ENCODE data around the gene SRGAP3.

Gene SRGAP3

DNA sequence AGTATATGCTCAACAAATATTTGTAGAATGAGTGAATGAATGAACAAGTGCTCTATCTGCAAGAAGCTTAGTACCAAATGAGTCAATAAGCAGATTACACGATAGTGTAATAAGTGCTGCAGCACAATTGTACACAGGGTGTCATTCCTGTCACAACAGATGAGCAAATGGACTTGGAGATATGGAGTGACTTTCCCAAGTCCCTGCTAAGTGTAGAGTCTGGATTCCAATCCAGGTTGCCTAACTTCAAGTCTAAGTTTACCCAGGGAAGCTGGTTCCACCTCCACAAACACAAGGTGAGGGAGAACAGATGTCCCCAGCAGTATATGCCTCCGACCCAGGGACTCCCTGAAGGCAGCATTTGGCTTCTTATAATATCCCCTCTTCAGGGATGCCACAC is 208.4 kb downstream of the SRGAP3 start:
- Histone ChIP-seq H3K36me3 (ENCODE audit: control insufficient read depth in 2 of 2, insufficient read depth in 1 of 2, low read length in 2 of 2) (no peaks in the 10 kb centered on the region), H3K9me3 (ENCODE audit: control insufficient read depth, insufficient read depth, low read depth, low read length) (no peaks in the 10 kb centered on the region), H3K4me3 (ENCODE audit: low read depth, low read length) (no peak overlapping the region), H3K4me1 (ENCODE audit: control insufficient read depth, insufficient read depth, low read length) (peaks cover 2% of the 10 kb centered on the region; the same call in 1 of the 2 replicates), H3K27ac (ENCODE audit: extremely low read depth, low read depth, low read length) (no peak overlapping the region)
- TF ChIP-seq, protein P1, sequence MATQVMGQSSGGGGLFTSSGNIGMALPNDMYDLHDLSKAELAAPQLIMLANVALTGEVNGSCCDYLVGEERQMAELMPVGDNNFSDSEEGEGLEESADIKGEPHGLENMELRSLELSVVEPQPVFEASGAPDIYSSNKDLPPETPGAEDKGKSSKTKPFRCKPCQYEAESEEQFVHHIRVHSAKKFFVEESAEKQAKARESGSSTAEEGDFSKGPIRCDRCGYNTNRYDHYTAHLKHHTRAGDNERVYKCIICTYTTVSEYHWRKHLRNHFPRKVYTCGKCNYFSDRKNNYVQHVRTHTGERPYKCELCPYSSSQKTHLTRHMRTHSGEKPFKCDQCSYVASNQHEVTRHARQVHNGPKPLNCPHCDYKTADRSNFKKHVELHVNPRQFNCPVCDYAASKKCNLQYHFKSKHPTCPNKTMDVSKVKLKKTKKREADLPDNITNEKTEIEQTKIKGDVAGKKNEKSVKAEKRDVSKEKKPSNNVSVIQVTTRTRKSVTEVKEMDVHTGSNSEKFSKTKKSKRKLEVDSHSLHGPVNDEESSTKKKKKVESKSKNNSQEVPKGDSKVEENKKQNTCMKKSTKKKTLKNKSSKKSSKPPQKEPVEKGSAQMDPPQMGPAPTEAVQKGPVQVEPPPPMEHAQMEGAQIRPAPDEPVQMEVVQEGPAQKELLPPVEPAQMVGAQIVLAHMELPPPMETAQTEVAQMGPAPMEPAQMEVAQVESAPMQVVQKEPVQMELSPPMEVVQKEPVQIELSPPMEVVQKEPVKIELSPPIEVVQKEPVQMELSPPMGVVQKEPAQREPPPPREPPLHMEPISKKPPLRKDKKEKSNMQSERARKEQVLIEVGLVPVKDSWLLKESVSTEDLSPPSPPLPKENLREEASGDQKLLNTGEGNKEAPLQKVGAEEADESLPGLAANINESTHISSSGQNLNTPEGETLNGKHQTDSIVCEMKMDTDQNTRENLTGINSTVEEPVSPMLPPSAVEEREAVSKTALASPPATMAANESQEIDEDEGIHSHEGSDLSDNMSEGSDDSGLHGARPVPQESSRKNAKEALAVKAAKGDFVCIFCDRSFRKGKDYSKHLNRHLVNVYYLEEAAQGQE (tag by site-specific recombination; IDR thresholded peaks at IDR 0.05) = no peak
- TF ChIP-seq ZNF350 (tag by site-specific recombination; IDR thresholded peaks at IDR 0.05) (no peak), ATF2 (tag by site-specific recombination; IDR thresholded peaks at IDR 0.05; ENCODE audit: low read depth) (no peak), SCRT1 (tag by site-specific recombination; IDR thresholded peaks at IDR 0.05; ENCODE audit: borderline replicate concordance) (no peak), KLF10 (tag by site-specific recombination; IDR thresholded peaks at IDR 0.05) (no peak), ZFP37 (tag by site-specific recombination; IDR thresholded peaks at IDR 0.05) (no peak), ZNF266 (tag by site-specific recombination; IDR thresholded peaks at IDR 0.05; ENCODE audit: low read depth) (no peak), INSM2 (tag by site-specific recombination; IDR thresholded peaks at IDR 0.05) (no peak), ZNF391 (tag by site-specific recombination; IDR thresholded peaks at IDR 0.05; ENCODE audit: borderline replicate concordance, low read depth) (no peak), ZNF423 (tag by site-specific recombination; IDR thresholded peaks at IDR 0.05) (no peak), ZFP3 (tag by site-specific recombination; IDR thresholded peaks at IDR 0.05; ENCODE audit: low read depth) (no peak), ZNF510 (tag by site-specific recombination; IDR thresholded peaks at IDR 0.05; ENCODE audit: insufficient replicate concordance) (no peak)
- TF ChIP-seq, protein P2, sequence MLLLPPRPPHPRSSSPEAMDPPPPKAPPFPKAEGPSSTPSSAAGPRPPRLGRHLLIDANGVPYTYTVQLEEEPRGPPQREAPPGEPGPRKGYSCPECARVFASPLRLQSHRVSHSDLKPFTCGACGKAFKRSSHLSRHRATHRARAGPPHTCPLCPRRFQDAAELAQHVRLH (tag by site-specific recombination; IDR thresholded peaks at IDR 0.05) = no peak
- TF ChIP-seq, protein P3, sequence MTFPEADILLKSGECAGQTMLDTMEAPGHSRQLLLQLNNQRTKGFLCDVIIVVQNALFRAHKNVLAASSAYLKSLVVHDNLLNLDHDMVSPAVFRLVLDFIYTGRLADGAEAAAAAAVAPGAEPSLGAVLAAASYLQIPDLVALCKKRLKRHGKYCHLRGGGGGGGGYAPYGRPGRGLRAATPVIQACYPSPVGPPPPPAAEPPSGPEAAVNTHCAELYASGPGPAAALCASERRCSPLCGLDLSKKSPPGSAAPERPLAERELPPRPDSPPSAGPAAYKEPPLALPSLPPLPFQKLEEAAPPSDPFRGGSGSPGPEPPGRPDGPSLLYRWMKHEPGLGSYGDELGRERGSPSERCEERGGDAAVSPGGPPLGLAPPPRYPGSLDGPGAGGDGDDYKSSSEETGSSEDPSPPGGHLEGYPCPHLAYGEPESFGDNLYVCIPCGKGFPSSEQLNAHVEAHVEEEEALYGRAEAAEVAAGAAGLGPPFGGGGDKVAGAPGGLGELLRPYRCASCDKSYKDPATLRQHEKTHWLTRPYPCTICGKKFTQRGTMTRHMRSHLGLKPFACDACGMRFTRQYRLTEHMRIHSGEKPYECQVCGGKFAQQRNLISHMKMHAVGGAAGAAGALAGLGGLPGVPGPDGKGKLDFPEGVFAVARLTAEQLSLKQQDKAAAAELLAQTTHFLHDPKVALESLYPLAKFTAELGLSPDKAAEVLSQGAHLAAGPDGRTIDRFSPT (tag by site-specific recombination; IDR thresholded peaks at IDR 0.05) = no peak
- ChIA-PET POLR2A (no interaction called here), CTCF (interaction anchor here (1.4 kb wide), 1 partner anchor 27 kb away, joined by 3 read pairs; no protein-coding TSS in a partner anchor)

DNA sequence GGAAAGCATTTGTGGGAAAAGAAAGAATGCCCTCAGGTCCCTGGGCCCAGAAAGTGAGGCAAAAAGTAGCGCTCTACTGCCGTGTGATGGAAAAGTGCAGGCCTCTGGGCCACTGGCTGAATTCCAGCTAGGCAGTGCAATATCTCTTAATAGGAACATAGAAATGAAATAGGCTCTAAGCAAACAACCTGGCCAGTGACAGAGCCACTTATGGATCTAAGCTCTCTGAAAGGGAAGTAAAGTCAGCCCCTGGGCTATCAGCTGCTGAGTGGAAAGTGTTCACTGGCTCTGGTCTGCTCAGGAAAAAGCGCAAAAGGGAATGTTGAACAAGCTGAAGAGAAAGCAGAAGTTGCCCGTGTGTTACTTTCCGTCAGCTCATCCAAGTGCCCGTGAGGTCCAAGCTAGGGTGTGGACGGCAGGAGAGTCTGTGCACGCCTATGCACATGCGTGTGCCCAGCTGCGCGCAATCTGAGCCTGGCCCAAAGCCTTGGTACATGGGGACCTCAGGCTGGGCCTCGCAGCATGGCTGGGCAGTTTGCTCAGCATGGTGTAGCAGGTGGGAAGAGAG is 212.2 kb downstream of the SRGAP3 start:
- Histone ChIP-seq H3K36me3 (ENCODE audit: control insufficient read depth in 2 of 2, insufficient read depth in 1 of 2, low read length in 2 of 2) (no peaks in the 10 kb centered on the region), H3K4me3 (ENCODE audit: low read depth, low read length) (no peak overlapping the region), H3K9me3 (ENCODE audit: control insufficient read depth, insufficient read depth, low read depth, low read length) (no peaks in the 10 kb centered on the region), H3K4me1 (ENCODE audit: control insufficient read depth, insufficient read depth, low read length) (peaks cover 5% of the 10 kb centered on the region; the same call in 1 of the 2 replicates), H3K27ac (ENCODE audit: extremely low read depth, low read depth, low read length) (no peak overlapping the region)
- POLR2A ChIA-PET = no interaction called here
- CTCF ChIA-PET = no interaction called here
- TF ChIP-seq ZNF394 (tag by site-specific recombination; IDR thresholded peaks at IDR 0.05; ENCODE audit: borderline replicate concordance) (no peak), ZNF426 (tag by site-specific recombination; IDR thresholded peaks at IDR 0.05) (no peak), GFI1B (tag by site-specific recombination; IDR thresholded peaks at IDR 0.05) (no peak), ZNF350 (tag by site-specific recombination; IDR thresholded peaks at IDR 0.05) (no peak), ZNF280C (tag by site-specific recombination; IDR thresholded peaks at IDR 0.05) (no peak)
- TF ChIP-seq, protein P4, sequence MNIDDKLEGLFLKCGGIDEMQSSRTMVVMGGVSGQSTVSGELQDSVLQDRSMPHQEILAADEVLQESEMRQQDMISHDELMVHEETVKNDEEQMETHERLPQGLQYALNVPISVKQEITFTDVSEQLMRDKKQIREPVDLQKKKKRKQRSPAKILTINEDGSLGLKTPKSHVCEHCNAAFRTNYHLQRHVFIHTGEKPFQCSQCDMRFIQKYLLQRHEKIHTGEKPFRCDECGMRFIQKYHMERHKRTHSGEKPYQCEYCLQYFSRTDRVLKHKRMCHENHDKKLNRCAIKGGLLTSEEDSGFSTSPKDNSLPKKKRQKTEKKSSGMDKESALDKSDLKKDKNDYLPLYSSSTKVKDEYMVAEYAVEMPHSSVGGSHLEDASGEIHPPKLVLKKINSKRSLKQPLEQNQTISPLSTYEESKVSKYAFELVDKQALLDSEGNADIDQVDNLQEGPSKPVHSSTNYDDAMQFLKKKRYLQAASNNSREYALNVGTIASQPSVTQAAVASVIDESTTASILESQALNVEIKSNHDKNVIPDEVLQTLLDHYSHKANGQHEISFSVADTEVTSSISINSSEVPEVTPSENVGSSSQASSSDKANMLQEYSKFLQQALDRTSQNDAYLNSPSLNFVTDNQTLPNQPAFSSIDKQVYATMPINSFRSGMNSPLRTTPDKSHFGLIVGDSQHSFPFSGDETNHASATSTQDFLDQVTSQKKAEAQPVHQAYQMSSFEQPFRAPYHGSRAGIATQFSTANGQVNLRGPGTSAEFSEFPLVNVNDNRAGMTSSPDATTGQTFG (tag by site-specific recombination; IDR thresholded peaks at IDR 0.05; ENCODE audit: borderline replicate concordance) = no peak
